Pulmonary artery endothelial cell (primary cell): ENCODE results near the gene MAP3K1. TPM values are rescaled to one million over a fixed set of nuclear protein-coding genes. Genes with fewer than 3 reads are reported as not detected.

Experiments
- DNase-seq: peaks from one replicate; pipeline ENCODE4 v3.0.0-alpha.2; 2011; ENCODE audit warnings: low read depth, low spot score
- total RNA-seq: library from RNA; depleted of rRNA; stranded (reverse); fragments of >200 nt; gene quantifications from 2 replicates; pipeline ENCODE4 v1.2.3, GENCODE V29; 2014

The MAP3K1 gene
- total RNA-seq, 1 donor from 2014 or later: 13.8 TPM

- DNase-seq: no peak
Measured at GRCh38 chr5:56845904-56846480, 30.6 kb downstream of the MAP3K1 start.

GRCh38 chr5:56848206-56848605 is 32.9 kb downstream of the MAP3K1 start:
- no peak for DNase-seq

- DNase-seq: no peak
Measured at GRCh38 chr5:56849671-56850070, 34.3 kb downstream of the MAP3K1 start.

GRCh38 chr5:56850423-56850822 is 35.1 kb downstream of the MAP3K1 start:
- no peak for DNase-seq

- peak; percentile 11 for DNase-seq
Measured at GRCh38 chr5:56851258-56851941, 36.1 kb downstream of the MAP3K1 start.

GRCh38 chr5:56852228-56853000 is 37.1 kb downstream of the MAP3K1 start:
- no peak for DNase-seq

- no peak for DNase-seq
Measured at GRCh38 chr5:56853698-56854097, 38.3 kb downstream of the MAP3K1 start.

GRCh38 chr5:56854920-56855319 is 39.6 kb downstream of the MAP3K1 start:
- no peak for DNase-seq

- no peak for DNase-seq
Measured at GRCh38 chr5:56856541-56857178, 41.3 kb downstream of the MAP3K1 start.

- DNase-seq: no peak
Measured at GRCh38 chr5:56858777-56859442, 43.6 kb downstream of the MAP3K1 start.

- DNase-seq: no peak
Measured at GRCh38 chr5:56861893-56862485, 46.6 kb downstream of the MAP3K1 start.

GRCh38 chr5:56862909-56863308 is 47.6 kb downstream of the MAP3K1 start:
- no peak for DNase-seq

- no peak for DNase-seq
Measured at GRCh38 chr5:56871777-56872176, 56.4 kb downstream of the MAP3K1 start.

GRCh38 chr5:56873056-56873455 is 57.7 kb downstream of the MAP3K1 start:
- DNase-seq: no peak

- no peak for DNase-seq
Measured at GRCh38 chr5:56876327-56876726, 61.0 kb downstream of the MAP3K1 start.

GRCh38 chr5:56881571-56881970 is 66.2 kb downstream of the MAP3K1 start:
- no peak for DNase-seq

GRCh38 chr5:56893251-56893951 is 78.1 kb downstream of the MAP3K1 start:
- no peak for DNase-seq

- no peak for DNase-seq
Measured at GRCh38 chr5:56896763-56897162, 81.4 kb downstream of the MAP3K1 start.

GRCh38 chr5:56898213-56898612 is 82.9 kb downstream of the MAP3K1 start:
- DNase-seq: no peak

- no peak for DNase-seq
Measured at GRCh38 chr5:56900395-56900794, 85.0 kb downstream of the MAP3K1 start.
